Prostate gland (tissue), 2 donors: ENCODE data around the gene YEATS2.

ENCODE experiments used
- POLR2AphosphoS5 ChIP-seq: sonication (generic); formaldehyde crosslinking; IDR thresholded peaks from one replicate; pipeline ENCODE4 v1.6.1; 2017; ENCODE audit warnings: antibody characterized with exemption
- TF ChIP-seq, protein P1 (sequence below), 4 experiments: fragments of 200-600 bp in 2 of 4; fragments of 450-650 bp in 2 of 4; sonication (generic) in 2 of 4; IDR thresholded peaks; 1 replicate in 3 of 4; 2 replicates in 1 of 4; pipeline ENCODE4 v1.5.1; 2016 to 2019; ENCODE audit warnings: antibody characterized with exemption in 4 of 4, mild to moderate bottlenecking in 2 of 4, moderate library complexity in 2 of 4

DNA sequence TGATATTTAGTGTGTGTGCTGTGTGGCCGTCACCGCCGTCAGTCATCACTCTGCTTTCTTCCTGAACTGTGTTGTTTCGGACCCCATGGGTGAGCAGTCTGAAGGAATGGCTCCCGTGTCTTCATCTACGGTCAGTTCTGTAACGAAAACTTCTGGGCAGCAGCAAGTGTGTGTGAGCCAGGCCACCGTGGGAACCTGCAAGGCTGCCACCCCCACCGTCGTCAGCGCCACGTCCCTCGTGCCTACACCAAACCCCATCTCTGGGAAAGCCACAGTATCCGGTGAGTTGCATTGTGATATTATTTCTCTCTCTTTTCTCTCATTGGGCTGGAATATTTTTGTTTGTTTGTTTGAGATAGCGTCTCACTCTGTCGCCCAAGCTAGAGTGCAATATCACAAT is 93.1 kb downstream of the YEATS2 start:
- TF ChIP-seq, protein P1, sequence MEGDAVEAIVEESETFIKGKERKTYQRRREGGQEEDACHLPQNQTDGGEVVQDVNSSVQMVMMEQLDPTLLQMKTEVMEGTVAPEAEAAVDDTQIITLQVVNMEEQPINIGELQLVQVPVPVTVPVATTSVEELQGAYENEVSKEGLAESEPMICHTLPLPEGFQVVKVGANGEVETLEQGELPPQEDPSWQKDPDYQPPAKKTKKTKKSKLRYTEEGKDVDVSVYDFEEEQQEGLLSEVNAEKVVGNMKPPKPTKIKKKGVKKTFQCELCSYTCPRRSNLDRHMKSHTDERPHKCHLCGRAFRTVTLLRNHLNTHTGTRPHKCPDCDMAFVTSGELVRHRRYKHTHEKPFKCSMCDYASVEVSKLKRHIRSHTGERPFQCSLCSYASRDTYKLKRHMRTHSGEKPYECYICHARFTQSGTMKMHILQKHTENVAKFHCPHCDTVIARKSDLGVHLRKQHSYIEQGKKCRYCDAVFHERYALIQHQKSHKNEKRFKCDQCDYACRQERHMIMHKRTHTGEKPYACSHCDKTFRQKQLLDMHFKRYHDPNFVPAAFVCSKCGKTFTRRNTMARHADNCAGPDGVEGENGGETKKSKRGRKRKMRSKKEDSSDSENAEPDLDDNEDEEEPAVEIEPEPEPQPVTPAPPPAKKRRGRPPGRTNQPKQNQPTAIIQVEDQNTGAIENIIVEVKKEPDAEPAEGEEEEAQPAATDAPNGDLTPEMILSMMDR (IDR thresholded peaks at IDR 0.05) = no peak
- no peak for TF ChIP-seq POLR2AphosphoS5
